Activated CD4-positive, CD25-positive, alpha-beta regulatory T cell treated with anti-CD3 and anti-CD28 coated beads, Interleukin-2, amount 50 U/mL, for 24 hours (primary cell): Measurements from ENCODE around the gene MAPKAPK3.

Source experiments
- ATAC-seq, 2 donors: fragments of 150-1000 bp; cut with Tn5 transposase; one replicate each; pipeline ENCODE4 v1.10.0; 2021; ENCODE audit warnings: mild to moderate bottlenecking in 1 of 2, moderate library complexity in 1 of 2

The MAPKAPK3 gene

DNA sequence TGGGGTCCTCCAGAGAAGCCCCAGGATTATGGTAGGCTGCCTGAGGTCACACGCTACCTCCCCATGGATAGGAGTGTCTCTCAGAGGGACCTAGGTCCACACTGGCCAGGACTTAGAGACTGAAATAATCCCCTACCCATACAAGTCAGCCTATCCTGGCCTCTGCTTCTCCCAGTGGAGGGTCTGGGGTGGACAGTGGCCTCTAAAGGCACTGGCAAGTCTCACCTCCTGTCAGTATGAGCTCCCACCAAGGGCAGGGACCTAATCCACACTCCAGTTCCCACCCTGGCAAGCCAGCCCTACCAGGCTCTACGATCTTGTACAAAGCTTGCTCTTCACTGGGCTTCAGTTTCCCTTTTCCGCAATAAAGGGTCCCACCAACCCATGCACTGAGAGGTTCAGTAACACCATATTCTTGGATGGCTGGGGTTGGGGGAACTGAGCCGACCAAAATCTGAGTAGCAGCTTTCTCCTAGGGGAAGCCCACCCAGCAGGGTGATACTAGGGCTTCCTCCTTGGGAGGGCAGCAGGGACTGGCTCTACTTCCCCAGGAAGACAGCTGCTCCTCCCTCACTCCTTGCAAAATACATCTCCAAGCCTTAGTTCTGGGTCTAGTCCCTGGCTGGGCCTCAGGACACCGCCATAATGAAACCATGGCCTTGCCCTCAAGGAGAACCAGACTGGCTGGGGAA, 7.7 kb upstream of the MAPKAPK3 start:
- ATAC-seq: no peak

- ATAC-seq: no peak
Measured at GRCh38 chr3:50609763-50610085, 7.2 kb upstream of the MAPKAPK3 start.

DNA sequence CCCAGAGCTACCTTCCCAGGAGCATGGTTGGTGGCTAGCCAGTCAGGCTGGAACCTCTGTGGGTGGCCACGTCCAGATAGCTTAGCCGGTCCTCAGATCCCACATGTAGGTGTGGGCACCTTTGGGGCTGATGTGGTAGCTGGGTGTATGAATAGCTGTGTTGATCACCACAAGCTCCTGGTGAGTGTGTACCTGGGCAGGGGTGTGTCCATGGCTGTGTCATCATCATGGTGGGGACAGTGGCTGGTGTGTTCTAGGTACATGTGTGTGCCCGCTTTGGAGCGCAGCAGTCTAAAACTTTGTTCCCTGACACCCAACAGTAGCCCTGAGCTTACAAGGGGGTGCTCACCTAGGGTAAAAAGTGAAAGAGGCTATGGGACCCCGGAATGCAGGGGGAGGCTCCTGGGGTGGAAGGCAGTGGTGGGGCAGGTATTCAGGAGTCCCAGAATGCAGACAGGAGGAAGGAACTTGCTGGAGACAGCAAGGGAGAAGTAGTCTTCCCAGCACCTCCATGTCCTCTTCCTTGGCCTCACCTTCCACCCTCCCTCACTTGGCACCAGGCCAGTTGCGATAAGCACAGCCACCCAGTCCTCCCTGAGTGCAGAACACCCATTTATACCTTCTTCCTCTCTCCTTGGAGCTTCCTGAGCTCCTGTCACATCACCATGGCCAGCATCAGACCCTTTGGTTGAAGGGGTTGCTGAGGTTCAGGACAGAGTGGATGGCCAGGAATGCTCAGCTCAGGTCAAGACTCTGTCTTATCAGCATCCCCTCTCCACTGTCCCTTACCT, 6.6 kb upstream of the MAPKAPK3 start:
- peak; percentile 8 to 15 for ATAC-seq

DNA sequence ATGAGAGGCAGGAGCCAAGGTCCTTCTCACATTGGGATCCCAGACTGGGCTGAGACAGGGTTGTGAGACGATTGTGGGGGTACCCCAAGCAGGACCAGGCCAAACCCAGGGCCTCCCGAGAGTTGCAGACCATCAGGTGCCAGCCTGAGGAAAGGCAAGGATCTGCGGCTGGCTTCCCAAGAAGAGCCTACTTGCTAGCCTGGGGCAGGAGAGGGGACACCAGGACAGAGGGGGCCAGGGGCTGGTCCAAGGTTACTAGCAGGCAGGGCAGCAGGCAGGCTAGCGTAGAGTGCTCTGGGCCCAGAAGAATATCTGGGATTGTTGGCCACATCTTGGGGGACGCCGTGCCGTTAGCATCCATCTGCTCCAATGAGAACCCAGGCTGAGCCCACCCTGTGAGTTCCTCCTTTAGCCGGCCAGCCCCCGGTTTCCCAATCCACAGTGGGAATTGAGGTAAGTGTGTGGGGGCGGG, 5.9 kb upstream of the MAPKAPK3 start:
- ATAC-seq: no peak

- ATAC-seq: peak; percentile 77
Measured at GRCh38 chr3:50611464-50612233, 5.3 kb upstream of the MAPKAPK3 start, which contains the start of gene CISH. TSS of gene CISH (minus strand) at chr3:50611774. CDS start at chr3:50611650, 124 bp downstream.

- ATAC-seq: no peak
Measured at GRCh38 chr3:50612234-50612882, 4.6 kb upstream of the MAPKAPK3 start.

- ATAC-seq: no peak
Measured at GRCh38 chr3:50612970-50613846, 3.7 kb upstream of the MAPKAPK3 start.

DNA sequence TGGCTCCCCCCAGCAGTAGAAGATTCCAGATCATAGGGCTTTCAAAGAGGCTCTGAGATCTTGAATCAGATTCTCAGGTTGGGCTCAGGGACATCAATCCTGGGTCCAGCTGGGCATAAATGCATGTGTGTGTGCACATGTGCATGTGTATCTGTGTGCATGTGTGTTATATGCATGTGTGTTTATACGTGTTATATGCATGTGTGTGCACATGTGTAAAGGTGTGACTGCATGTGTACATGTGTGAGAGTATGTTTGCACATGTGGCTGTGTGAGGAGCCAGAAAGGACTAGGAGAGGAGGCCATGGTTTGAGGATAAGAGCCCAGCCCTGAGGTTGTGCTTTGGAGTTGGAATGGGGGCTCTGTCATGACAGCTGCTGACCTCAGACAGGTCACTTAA, 1.8 kb upstream of the MAPKAPK3 start:
- ATAC-seq: no peak

- peak; percentile 11 to 17 for ATAC-seq
Measured at GRCh38 chr3:50616003-50616769, 765 bp upstream of the MAPKAPK3 start.

- ATAC-seq: peak; percentile 50 to 51
Measured at GRCh38 chr3:50616770-50617095, 218 bp upstream of the MAPKAPK3 start.

DNA sequence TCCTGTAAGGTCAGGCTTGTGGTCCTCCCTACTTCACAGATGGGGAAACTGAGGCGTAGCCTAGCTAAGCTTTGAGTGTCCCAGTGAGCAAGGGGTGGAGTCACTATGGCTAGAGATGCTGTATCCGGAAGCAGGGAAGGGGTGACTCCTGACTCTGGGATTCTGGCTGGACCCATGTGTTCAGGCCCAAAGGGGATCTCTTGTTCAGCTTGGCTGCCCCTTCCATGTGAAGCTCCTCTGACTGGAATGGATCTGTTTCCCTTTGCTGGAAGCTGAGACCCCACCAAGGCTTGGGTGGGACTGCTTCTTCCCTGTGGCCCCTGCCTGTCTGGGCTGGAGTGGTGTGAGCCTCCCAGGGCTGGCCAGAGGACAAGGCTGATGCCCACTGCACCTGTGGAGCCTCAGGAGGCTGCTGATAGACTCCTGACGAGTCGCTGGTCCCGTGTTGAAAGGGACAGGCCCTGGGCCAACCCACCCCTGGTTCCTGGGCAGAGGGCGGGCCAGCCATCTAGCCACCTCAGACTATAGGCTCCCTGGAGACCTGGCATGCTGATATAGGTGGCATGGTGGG, 1.0 kb downstream of the MAPKAPK3 start:
- no peak for ATAC-seq

- ATAC-seq: no peak
Measured at GRCh38 chr3:50620420-50620819, 3.5 kb downstream of the MAPKAPK3 start.

DNA sequence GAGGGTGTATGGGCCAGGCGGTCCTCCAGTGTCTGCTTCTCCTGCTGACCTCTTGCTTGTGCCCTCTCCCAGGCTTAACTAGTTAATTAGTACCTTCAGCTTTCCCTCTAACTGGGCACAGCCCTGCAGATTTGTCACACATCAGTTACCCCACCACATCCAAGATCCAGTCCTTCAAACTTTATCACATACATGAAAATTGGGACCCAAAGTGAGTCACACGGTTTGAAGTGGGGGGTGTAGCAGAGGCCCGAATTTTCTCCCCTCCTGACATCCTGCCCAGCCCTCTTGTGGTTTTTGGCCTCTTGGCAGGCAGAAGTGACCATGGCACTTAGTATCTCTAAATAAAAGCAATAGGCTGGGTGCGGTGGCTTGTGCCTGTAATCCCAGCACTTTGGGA, 3.9 kb downstream of the MAPKAPK3 start:
- no peak for ATAC-seq

DNA sequence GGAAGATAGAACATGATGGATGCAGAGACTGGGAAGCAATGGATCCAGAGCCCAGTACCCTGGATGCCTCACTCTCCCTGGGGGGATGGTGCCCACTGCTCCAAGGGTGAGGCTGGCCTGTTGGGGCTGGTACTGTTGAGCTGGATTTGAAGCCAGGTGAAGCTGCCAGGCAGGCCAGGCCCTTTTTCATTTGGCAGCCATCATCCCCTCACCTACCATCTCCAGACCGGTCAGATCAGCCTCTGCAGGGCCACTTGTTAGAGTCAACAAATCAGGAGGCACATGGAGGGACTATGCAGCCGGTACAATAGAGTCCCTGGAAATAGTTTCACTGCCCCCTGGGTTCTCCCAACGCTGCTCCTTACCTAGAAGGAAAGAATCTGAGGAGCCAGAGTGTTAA, 5.9 kb downstream of the MAPKAPK3 start:
- no peak for ATAC-seq

- ATAC-seq: peak; percentile 65 to 69
Measured at GRCh38 chr3:50623840-50624474, 7.0 kb downstream of the MAPKAPK3 start.

DNA sequence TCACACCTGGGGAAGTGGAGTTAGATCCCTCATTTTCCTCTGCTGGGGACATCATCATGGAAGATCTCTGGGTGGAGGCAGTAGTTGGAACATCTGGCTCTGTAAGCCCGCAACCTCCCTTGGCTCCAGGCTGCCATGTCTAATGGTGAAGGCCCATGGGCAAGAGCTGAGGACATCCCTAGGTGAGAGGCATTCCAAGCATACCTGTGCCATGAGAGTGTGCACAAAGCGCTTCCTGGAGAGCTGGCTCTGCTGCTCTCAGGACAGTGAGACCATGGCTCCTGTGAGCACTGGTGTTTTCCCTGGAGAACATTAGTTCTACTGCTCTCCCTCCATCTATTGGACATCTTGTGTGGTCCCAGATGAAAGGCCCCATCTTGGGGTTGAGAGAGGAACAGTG, 7.7 kb downstream of the MAPKAPK3 start:
- no peak for ATAC-seq

- no peak for ATAC-seq
Measured at GRCh38 chr3:50625231-50626182, 8.6 kb downstream of the MAPKAPK3 start.

- no peak for ATAC-seq
Measured at GRCh38 chr3:50626401-50626800, 9.4 kb downstream of the MAPKAPK3 start.

GRCh38 chr3:50627407-50628051, 10.6 kb downstream of the MAPKAPK3 start:
- peak; percentile 46 to 47 for ATAC-seq
